Panc1 (cell line): ENCODE data around the gene AHCYL1. TPM values are rescaled to one million over a fixed set of nuclear protein-coding genes. Genes with fewer than 3 reads are reported as not detected.

Experiments
- ATAC-seq: fragments of 200-7000 bp; cut with Tn5 transposase; 2 replicates; pipeline ENCODE4 v1.9.1; 2020; ENCODE audit warnings: mild to moderate bottlenecking, moderate library complexity
- BruUV-seq: library from RNA; stranded (reverse); fragments of 400-500 nt; replicated peaks from 2 replicates; lab custom pipeline; 2021; lab: Mats Ljungman, UMichigan
- CTCF ChIA-PET: fragments of 300-600 bp; sonication (Branson Sonifier 250); formaldehyde crosslinking; loops from one replicate; lab custom pipeline; 2022; ENCODE audit warnings: antibody characterized with exemption; lab: Charles Lee
- POLR2A ChIA-PET: fragments of 300-600 bp; sonication (Branson Sonifier 250); formaldehyde crosslinking; loops from one replicate; lab custom pipeline; 2022; ENCODE audit warnings: antibody characterized with exemption; lab: Charles Lee
- DNase-seq: peaks from one replicate; pipeline ENCODE4 v3.0.0-alpha.2; 2010; ENCODE audit warnings: low read depth, low spot score
- H3K27ac ChIP-seq: 2 replicates; pipeline ENCODE4 v1.5.1; 2011; ENCODE audit warnings: mild to moderate bottlenecking, low read length, inconsistent platforms
- H3K27me3 ChIP-seq: fragments of 200-500 bp; sonication (Bioruptor generic); 2 replicates; pipeline ENCODE4 v1.6.0; 2014; ENCODE audit warnings: low read length, inconsistent platforms; ENCODE audit not compliant: control insufficient read depth, insufficient read depth
- H3K36me3 ChIP-seq: fragments of 200-500 bp; sonication (Bioruptor generic); 2 replicates; pipeline ENCODE4 v1.5.1; 2014; ENCODE audit warnings: inconsistent platforms, mild to moderate bottlenecking, low read length, moderate library complexity; ENCODE audit not compliant: control insufficient read depth, insufficient read depth
- H3K4me1 ChIP-seq: 2 replicates; pipeline ENCODE4 v1.5.1; 2011; ENCODE audit warnings: inconsistent platforms, mild to moderate bottlenecking, low read length, moderate library complexity; ENCODE audit not compliant: control insufficient read depth, insufficient read depth
- H3K4me3 ChIP-seq, 2 experiments: 2 replicates each; pipeline ENCODE4 v1.5.1; 2011 to 2012; ENCODE audit warnings: low read depth in 2 of 2, low read length in 2 of 2, mild to moderate bottlenecking in 2 of 2, inconsistent platforms in 1 of 2, moderate library complexity in 1 of 2
- H3K9me3 ChIP-seq: fragments of 200-500 bp; sonication (Bioruptor generic); 2 replicates; pipeline ENCODE4 v1.5.1; 2014; ENCODE audit warnings: low read depth, mild to moderate bottlenecking, inconsistent platforms, low read length, moderate library complexity; ENCODE audit not compliant: control insufficient read depth, insufficient read depth
- CTCF ChIP-seq: fragments of 450-650 bp; IDR thresholded peaks from 2 replicates; pipeline ENCODE4 v1.5.1; 2017; ENCODE audit warnings: mild to moderate bottlenecking
- POLR2AphosphoS5 ChIP-seq: IDR thresholded peaks from 2 replicates; pipeline ENCODE4 v1.6.1; 2012; ENCODE audit warnings: mild to moderate bottlenecking, low read depth, low read length, moderate library complexity
- REST ChIP-seq, 2 experiments: IDR thresholded peaks; 2 replicates each; pipeline ENCODE4 v1.6.1; 2011 to 2012; ENCODE audit warnings: low read depth in 2 of 2, control low read depth in 1 of 2, low read length in 1 of 2, mild to moderate bottlenecking in 1 of 2, moderate library complexity in 1 of 2; ENCODE audit not compliant: insufficient read depth in 1 of 2
- SIN3A ChIP-seq: IDR thresholded peaks from 2 replicates; pipeline ENCODE4 v1.6.1; 2012; ENCODE audit warnings: low read depth, mild to moderate bottlenecking, low read length, moderate library complexity, borderline replicate concordance; ENCODE audit not compliant: insufficient read depth
- TCF7L2 ChIP-seq: IDR thresholded peaks from 2 replicates; pipeline ENCODE4 v1.6.1; 2011; ENCODE audit warnings: mild to moderate bottlenecking, low read depth, low read length, inconsistent platforms
- in situ Hi-C: cut with HindIII; loops from 2 replicates; pipeline ENCODE4 v1.10.0; 2016; ENCODE audit warnings: low sequenced_read_pairs, low pct_unique_long_range_greater_than_20kb
- intact Hi-C: fragments of 100-400 bp; cut with micrococcal nuclease; formaldehyde crosslinking; loops from one replicate; pipeline ENCODE4 v1.10.0; 2022; ENCODE audit not compliant: unreplicated experiment
- total RNA-seq: library from RNA; stranded (reverse); gene quantifications from one replicate; pipeline ENCODE4 v1.2.1, GENCODE V29; 2021; ENCODE audit not compliant: unreplicated experiment

The AHCYL1 gene
- total RNA-seq, 1 experiment from 2014 or later = 174 TPM

- intact Hi-C loops (no loop called here), in situ Hi-C loops (no loop called here)
- H3K4me3 ChIP-seq = peak overlapping the region; percentile 82 to 88
- peak overlapping the region; percentile 98 for H3K27ac ChIP-seq
- no peaks in the 10 kb centered on the region for H3K27me3 ChIP-seq
- CTCF ChIA-PET = no interaction called here
- DNase-seq (no peak), ATAC-seq (peak; percentile 2)
- BruUV-seq = no TSS peak
- H3K9me3 ChIP-seq = no peaks in the 10 kb centered on the region
- H3K4me1 ChIP-seq = peaks cover 14% of the 10 kb centered on the region
- peaks cover 6% of the 10 kb centered on the region for H3K36me3 ChIP-seq
- TF ChIP-seq TCF7L2 (0 out of 2 replicates have a peak, but pooled peaks have one; percentile 26), REST (IDR thresholded peaks at IDR 0.05; ENCODE audit: insufficient read depth in 1 of 2, low read depth in 2 of 2, low read length in 1 of 2) (no peak), SIN3A (no peak), POLR2AphosphoS5 (no peak)
- POLR2A ChIA-PET = interaction anchor here (0.6 kb wide), 2 partner anchors 102 to 176 kb away, joined by 5 read pairs; no protein-coding TSS in a partner anchor
Measured at GRCh38 chr1:110034040-110034450, 49.5 kb downstream of the AHCYL1 start.

GRCh38 chr1:110034451-110035235 is 50.1 kb downstream of the AHCYL1 start, which contains the start of gene STRIP1:
Gene STRIP1, plus strand, starts transcription at chr1:110034624. Its CDS starts 14 bp downstream, at chr1:110034638.
- peak; percentile 95 for ATAC-seq
- BruUV-seq = no TSS peak

More at GRCh38 chr1:110034451-110035235, 50.1 kb downstream of the AHCYL1 start, which contains the start of gene STRIP1:
- ChIA-PET POLR2A (interaction anchor here (0.6 kb wide), 2 partner anchors 103 to 176 kb away, joined by 5 read pairs; no protein-coding TSS in a partner anchor), CTCF (no interaction called here)
- Histone ChIP-seq H3K27me3 (no peaks in the 10 kb centered on the region), H3K4me3 (peak within 1 kb of the TSS; percentile 82 to 88), H3K36me3 (peaks cover 7% of the 10 kb centered on the region), H3K9me3 (no peaks in the 10 kb centered on the region), H3K27ac (peak within 1 kb of the TSS; percentile 98), H3K4me1 (peaks cover 14% of the 10 kb centered on the region)
- TF ChIP-seq TCF7L2 (no peak), POLR2AphosphoS5 (peak; percentile 88), CTCF (no peak), SIN3A (peak; percentile 79; the same call in 1 of the 2 replicates)
- in situ Hi-C loops (no loop called here), intact Hi-C loops (no loop called here)
- DNase-seq = peak; percentile 89
